GM18873 (cell line): Measurements from ENCODE around the gene VILL.

Experiments used
- ATAC-seq: cut with Tn5 transposase; IDR thresholded peaks from one replicate; pipeline ENCODE4 v1.9.1; 2021; ENCODE audit warnings: mild to moderate bottlenecking, moderate library complexity, moderate number of reproducible peaks; ENCODE audit not compliant: unreplicated experiment, low FRiP score

Gene VILL

DNA sequence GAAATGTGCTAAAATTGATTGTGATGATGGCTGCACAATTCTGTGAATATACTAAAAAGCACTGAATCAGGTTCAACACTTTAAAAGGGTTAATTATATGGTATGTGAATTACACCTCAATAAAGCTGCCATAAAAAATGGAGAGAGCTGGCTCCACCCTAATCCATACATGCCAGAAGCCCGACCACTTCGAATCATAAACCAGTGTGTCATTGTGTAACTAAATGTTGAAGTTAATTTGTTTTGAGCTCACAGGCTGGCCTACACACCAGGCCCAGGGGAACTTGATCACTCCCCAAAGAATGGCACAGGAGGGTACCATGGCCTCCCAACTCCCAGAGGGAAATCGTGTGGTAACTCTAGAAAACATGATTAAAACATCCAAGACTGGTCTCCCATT lies 24.9 kb downstream of the VILL start:
- no peak for ATAC-seq

DNA sequence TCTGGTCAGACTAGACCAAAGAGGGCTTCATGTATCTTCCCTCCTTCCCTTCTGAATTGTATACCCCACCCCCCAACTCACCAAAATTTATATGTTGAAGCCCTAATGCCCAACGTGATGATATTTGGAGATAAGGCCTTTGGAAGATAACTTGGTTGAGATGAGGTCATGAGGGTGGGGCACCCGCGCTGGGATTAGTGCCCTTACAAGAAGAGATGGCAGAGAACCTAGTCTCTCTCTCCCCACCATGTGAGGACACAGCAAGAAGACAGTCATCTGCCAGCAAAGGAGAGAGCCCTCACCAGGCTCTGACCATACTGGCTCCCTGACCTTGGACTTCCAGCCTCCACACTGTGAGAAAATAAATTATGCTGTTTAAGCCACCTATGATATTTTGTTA lies 25.4 kb downstream of the VILL start:
- no peak for ATAC-seq

DNA sequence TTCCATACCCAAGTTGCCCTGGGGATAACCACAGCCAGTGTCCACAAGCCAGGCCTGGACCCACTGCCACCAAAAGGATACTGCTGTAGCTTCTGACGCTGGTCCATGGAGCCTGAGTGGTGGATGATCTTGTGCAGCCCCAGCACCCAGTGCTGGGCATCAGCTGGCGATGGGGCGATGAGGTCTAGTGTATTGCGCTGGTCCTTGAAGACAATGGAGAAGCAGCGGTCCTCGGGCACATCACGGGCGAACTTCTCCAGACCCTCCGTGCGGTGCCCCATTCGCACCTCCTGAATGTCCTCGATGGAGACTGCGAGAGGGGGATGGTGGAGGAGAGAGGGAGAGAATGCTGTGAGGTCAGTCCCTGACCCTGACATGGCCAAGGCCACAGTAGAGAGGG lies 25.8 kb downstream of the VILL start:
- no peak for ATAC-seq

DNA sequence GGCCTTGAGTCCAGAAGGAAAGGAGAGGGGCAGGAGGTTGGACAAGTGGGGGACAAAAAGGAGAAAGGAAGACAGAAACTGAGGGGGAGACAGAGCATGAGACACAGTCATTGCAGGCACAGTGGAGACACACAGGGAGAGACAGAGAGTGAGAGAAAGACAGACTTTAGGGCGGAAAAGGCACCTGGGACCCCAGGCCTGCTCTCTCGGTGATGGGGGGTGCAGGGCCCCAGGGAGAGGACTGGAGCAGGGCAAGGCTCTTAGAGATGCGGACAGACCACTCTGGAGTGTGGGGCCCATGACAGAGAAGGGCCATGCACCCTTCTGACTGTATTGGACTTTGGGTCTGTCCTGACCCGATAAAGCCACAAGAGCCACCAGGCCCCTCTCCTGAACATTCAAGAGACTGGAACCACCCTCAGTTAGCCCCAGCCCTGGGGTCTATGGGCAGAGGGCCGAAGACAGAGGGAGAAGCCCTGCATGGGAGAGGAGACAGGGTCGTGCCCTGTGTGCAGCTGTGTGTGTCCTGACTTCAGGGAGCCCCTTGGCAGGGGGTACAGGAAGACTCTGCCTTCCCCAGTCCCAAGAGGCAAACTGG lies 26.4 kb downstream of the VILL start:
- no peak for ATAC-seq

DNA sequence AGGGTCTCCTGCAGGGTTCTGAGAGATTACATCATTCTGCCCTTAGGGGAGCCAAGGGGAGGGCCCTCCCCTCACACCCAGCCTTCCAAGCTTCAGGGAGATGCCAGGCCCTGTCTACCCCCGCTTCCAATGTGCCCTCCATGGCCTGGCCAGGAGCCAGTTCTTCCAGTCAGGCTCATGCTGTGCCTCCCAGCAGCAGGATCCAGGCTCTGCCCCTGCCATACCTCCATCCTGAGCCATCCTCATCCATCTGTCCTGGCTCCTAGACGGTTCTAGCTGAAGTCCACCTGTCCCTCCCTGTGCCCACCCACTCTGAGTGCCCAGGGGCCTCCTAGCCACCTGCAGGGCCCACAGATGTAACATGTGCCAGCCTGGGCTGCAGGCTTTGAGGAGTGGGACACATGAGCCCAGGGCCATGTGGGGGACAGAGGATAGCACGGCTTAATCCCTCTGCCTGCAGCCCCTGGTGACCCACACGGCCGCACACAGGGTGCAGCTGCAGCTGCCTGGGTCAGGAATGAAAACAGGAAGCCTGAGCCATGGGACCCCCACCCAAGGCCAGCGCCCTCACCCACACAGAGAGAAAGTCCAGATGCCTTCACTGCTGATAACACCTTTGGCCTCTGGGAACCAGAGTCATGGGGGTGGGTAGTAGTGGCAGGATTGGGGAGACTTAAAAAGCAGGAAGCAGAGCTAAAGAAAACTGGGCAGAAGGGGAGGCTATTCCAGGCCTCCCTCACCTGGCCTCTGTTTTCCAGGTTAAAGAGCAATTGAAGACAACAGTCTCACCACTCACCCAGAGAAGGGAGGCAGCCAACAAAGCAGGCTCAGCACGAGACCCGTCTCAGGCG lies 27.1 kb downstream of the VILL start:
- ATAC-seq, result no peak

DNA sequence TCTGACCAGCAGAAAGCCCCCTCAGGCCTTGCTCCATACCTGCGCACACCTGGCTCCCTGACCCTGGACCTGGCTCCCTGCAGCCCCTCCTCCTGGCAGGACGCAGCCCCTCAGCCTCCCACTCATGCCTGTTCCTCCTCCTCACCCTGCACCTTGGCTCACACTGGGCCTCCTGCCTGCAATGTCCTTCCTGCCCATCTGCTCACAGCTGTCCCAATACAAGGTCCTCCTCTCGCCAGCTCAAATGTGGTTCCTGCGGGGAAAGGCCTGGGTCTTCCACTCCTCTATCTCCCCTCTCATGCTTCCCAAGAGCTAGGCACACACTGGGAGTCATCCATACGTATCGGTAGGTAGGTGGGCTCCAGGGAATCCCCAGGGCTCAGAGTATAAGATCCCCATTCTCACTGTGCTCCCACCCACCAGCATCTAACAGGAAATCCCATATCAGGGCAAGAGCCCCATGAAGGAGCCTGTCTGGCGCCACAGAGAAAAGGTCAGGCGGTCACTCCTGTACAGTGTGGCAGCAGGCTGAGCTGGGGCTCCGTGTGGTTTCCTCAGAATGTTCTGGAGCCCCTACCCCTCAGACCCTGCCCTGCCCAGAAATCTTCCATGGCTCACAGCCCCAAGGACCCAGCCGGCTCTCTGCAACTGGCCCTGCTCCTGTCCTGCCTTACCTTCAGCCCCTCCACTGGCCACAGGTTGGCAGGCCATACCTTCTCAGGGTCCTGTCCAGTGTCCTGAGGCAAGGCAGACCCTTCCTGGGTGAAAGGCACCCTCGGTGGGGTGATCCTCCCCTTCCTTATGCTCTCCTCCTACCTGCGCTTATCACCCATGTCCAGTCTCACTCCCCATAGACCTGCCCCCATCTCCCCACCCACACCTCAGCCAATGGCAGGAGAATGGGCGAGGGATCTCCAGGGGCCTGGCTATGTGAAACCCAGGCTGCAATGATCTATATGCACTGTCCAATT lies 28.0 kb downstream of the VILL start:
- no peak for ATAC-seq

DNA sequence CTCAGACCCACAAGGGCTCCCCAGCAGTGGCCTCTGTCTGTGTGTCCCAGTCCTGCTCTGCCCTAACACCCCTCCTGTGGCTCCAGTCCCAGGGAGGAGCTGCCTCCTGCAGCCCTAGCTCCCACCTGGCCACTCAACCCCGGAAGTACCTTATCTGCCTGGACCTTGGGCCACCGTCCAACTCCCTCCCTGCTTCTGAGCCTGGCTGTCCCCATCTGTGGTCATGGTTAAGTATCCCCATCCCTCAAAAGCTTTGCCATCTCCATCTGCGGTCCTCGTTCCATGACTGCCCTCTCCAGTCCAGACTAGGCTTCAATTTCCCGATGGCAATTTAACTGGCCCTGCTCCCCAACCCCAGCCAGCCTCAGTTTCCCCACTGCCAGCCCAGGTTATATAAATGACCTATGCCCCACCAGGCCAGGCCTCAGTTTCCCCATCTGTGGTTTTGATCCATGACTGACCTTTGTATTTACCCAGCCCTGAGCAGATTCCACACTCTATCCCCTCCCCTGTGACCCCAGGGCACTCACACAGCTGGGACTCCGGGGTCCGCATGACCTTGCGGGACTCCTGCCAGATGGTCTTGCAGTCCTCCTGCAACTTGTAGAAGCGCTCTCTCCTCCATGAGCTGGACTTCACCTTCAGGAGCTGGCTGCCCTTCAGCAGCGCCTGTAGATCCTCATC lies 29.2 kb downstream of the VILL start:
- ATAC-seq, result no peak

DNA sequence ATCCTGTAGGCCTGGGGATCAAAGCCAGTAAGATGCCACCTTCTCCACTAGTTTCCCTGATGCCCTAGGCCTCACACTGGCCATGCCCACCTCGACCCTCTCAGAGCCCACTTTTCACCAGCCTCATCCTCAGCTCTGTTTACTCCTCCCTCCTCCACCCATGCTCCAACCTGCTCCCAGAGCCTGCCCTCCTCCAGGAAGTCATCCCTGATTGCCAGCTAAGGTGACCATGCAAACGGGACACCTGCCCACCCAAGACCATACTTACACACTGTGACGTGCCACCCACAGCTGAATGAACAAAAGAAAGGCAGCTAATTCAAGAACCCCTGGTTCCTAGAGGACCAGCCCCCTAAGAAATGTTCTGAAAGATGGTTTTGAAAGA lies 29.7 kb downstream of the VILL start:
- ATAC-seq, result no peak

DNA sequence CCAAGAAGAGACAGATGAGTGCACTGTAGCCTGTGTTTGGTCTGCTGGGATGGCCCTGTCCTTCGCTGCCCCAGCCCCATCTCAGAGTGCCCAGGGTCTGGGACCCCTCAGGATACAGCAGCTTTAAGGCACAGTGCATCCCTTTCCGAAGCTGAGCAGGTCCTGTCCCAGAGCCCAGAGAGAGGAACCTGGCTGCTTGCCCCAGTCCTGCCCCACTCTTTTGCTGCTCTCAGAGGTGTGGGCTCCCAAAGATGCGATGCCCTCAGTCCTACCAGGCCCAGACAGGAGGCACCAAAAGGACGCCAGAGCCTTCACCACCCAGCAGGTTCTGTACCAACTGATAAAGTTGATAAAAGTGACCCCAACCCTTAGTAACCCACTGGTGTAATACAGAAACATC lies 30.6 kb downstream of the VILL start:
- no peak for ATAC-seq

DNA sequence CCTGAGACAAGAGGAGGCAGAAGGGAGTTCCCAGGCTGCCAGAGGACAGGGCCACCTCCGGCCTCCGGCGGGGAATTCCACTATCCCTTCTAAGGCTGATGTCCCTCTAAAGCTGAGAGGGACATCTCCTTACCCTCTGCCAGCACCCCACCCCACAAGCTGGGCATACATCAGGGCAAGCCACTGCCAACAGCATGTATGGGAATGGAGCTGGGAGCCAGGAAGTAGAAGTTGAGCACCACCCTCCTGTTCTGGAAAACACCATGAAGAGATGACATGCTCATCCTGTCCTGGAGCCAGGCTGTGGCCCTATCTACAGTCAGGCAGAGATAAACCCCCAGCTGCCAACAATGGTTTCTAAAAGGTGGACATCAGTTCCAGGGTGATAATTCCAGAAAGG lies 31.7 kb downstream of the VILL start:
- ATAC-seq, result no peak

DNA sequence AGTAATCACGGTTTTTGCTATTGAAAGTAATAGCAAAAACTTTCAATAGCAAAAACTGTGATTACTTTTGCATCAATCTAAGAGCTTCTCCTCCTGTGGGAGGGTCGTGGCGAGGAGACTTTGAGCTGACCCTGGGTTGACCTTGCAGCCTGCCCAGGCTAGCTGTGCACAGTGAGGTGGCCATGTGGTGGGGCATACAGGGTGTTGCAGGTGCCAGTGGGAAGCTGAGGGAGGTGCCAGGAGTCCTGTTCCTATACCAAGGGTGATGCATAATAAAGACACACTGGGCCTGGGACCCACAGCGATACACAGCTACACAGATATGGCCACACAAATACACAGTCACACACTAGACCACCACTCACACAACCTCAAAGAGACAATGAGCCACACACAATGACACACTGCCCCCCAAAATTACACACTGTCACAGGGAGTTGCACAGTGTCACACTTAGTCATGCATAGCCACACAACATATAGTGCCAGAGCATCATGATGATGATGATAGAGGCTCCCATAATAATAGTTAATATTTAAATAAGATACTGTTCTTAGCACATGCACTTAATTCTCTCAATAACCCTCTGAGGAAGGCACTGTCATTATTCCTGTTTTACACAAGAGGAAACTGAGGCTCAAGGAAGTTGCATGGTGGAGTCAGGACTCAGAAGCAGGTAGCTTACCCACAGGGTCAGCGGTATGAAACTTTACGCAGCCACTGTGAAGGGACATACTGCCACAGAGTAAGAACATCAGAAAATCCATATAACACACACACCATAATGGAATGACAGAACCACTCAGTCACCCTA lies 32.5 kb downstream of the VILL start:
- ATAC-seq, result no peak

DNA sequence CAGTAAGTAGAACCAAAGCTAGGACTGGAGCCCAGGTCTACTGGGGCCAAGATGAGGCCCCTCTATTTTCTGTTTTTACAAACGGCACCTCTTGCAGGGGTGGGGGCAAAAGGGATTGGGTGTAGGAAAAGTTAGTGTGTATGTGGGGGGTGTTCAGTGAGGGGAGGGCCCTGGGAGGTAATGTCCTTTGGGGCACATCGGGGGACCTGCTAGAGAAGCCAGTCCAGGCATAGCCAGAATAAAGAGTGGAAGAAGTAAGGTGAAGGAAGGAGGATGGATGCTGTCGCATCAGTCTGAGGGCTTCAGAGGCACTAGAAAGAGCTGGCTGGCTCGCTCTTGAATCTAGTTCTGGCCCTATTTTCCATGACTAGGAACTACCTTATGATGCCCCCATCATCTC lies 36.3 kb downstream of the VILL start:
- ATAC-seq, result no peak

DNA sequence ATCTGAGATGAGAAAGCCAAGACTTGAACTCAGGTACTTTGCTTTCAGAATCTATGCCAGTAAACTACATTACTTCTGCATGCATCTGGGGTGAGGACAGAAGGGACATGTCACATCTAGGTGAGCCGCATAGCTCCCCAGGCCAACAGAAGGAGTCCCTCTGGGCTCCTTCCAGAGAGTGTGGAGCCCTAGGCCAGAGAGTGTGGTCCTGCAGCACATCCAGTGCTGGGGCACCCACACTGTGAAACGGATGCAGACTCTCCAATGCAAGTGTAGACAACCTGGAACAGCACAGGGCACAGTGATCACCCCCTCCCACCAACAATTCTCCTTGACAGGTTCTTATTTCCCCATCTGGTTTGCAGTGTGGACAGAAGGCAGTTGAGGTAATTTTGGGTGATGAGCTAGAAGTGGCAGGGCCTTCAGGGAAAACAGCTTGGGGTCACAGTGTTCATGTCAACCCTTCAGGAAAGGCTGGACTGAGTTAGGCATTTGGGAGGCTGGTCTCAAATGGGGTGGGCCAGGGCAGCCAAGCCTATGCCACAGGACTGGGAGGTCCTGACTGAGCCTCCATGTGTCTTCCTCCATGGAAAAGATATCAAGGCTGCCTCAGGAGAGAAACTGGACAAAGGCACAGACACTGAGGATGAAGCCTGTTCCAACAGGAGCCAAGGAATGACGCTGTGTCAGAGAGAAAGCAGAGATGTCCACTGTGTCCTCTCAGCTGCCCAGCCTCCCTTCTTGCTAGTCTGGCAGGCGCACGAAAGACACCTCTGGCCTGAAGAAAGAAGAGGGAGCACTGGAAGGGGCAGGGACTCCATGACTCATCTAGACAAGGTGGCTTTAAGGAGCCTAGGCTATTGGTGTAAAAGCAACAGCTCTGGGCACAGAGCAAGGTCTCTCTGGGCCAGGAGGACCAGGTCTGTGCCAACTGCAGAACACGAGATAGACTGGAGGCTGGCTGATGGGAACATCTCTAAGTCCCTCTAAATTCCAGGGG lies 37.2 kb downstream of the VILL start:
- ATAC-seq, result no peak

DNA sequence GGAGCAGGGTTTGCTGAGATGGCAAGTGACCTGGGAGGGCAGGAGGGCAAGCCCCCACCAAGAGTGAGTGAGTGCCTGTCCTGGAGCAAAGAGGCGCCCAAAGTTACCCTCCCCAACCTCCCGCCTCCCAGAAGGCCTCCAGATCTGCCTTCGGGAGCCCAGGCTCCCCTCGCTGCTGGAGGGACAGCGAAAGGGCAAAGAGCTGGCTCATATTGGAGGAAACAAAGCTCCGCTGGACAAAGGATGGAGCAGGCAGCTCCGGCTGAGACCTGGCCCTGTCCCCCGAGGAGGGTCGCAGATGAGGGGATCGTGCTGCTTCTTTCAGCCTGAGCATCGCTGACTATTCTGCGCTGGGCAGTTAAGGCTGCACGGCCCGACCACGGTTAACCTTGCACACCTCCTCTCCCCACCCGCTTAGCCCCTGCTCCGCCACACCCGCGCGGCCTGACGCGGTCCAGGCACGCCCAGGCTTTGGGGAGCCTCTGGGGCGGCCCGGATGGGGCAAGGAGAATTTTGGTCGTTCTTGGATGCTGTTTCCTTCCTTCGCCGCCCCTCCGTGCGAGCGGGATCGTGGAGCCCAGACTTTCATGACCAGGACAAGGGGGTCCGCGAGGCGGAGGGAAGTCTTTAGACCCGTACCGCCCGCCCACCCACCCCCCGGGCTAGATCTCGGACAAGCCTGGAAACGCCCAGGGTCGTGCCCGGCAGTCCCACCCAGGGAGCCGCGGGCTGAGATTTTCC lies 38.2 kb downstream of the VILL start:
- no peak for ATAC-seq

DNA sequence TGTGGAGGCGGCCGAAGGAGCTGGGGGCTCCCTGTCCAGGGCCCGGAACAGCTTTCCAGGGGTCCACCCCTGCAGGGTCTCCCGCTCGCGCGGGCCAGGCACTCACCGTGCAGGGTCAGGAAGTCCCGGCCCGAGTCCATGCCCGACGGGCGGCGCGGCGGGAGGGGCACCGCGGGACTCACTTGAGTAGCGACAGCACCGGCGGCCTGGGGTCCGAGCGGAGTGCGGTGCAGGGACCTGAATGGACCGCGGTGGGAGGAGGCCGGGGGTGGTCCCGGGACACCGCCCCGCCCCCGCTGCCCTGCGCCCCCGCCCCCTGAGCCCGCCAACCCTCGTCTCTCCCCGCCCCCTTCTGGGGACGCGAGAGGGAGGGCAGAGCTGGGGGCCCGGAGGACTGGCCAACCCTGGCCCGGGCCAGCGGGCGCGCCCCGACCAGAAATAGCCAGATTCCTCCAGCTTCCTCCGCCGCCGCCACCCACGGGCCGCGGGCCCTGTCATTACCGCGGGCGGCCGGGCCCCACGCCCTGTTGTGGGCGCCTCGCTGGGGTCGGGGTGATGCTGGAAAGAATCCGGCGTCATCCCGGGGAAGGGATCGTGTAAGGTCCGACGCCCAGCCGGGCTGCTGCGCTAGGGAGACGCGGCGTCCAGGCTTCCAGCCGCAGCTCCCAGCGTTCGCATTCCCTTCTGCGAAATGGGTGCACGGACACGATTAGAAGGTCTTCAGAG lies 39.0 kb downstream of the VILL start, which contains the start of gene PLCD1:
Gene PLCD1, minus strand, starts transcription at position 243 of the 726 bp plus-strand sequence. Its CDS starts 103 bp downstream, at position 140.
- ATAC-seq, result no peak

DNA sequence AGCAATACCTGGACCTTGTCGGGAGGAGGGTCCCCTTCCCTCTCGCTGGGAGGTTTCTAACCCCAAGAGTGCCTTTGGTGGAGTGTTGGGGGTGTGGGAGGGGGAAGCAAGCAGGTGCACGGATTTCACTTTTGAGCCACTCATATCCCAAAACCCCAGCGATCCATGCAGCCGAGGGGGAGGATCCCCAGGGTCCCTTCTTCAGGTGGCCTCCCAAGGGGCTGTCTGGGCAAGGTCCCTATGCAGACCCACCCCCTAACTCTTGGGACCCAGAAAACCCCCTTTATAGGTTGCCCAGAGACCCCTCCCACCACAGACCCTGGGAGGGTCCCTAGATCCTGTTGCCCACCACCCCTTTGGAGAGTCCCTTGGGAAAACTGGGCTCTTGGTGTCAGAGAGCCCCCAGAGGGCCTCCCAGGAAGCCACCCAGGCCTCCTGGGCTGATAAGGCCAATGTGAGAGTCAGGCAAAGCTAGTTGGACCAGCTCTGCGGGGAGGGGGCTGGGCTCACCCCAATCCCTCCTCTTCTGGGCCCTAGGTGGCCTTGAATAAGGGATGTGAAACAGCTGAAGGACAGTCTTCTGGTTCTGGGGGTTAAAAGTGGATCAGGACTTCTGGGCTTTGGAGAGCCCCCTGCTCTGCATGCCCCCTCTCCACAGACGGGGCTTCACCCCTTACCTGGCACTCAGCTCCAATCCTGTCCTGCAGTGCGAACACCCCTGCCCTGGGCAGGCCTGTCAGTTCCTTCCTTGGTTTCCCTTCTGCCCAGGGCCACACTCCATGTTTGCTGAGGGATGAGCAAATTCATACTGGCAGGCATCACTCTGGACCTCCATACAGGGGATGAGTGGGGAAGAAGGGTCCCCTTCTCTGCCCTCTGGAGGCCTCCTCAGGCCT lies 39.8 kb downstream of the VILL start:
- ATAC-seq, result no peak
